GM12878 (cell line): ENCODE results near the gene G6PC1.

Experiments
- BCL3 ChIP-seq: IDR thresholded peaks from 2 replicates; pipeline ENCODE4 v1.6.1; 2011; ENCODE audit warnings: borderline replicate concordance, low read depth, mild to moderate bottlenecking, moderate library complexity, low read length; ENCODE audit not compliant: insufficient read depth, poor library complexity, severe bottlenecking
- CBX5 ChIP-seq: sonication (generic); IDR thresholded peaks from 2 replicates; pipeline ENCODE4 v1.6.1; 2016; ENCODE audit warnings: low read depth, moderate library complexity, mild to moderate bottlenecking, inconsistent platforms
- CTCF ChIP-seq, 3 experiments: IDR thresholded peaks in 2 of 3; conservative IDR thresholded peaks in 1 of 3; 2 replicates each; pipeline ENCODE4 v1.5.1; 2011; ENCODE audit warnings: low read depth in 3 of 3, low read length in 3 of 3, mild to moderate bottlenecking in 3 of 3, control low read depth in 2 of 3, moderate library complexity in 2 of 3, inconsistent platforms in 1 of 3, mixed read lengths in 1 of 3; ENCODE audit not compliant: control insufficient read depth in 2 of 3, insufficient read depth in 1 of 3; ENCODE audit errors: extremely low read depth in 1 of 3
- EP300 ChIP-seq, 2 experiments: fragments of 150-350 bp in 1 of 2; IDR thresholded peaks; 2 replicates each; pipeline ENCODE4 v1.6.1; 2011 to 2012; ENCODE audit warnings: low read depth in 2 of 2, low read length in 2 of 2, borderline replicate concordance in 1 of 2, improper control_type of control experiment in 1 of 2, inconsistent platforms in 1 of 2; ENCODE audit not compliant: control insufficient read depth in 1 of 2
- MEF2A ChIP-seq: IDR thresholded peaks from 2 replicates; pipeline ENCODE4 v1.6.1; 2011; ENCODE audit warnings: low read depth, mild to moderate bottlenecking, low read length, moderate library complexity; ENCODE audit not compliant: insufficient read depth
- NFIC ChIP-seq: IDR thresholded peaks from 2 replicates; pipeline ENCODE4 v1.6.1; 2012; ENCODE audit warnings: low read depth, mild to moderate bottlenecking, inconsistent platforms, low read length, moderate library complexity
- POLR2A ChIP-seq: IDR thresholded peaks from 2 replicates; pipeline ENCODE4 v1.6.1; 2011; ENCODE audit warnings: low read depth, mild to moderate bottlenecking, low read length
- POLR2AphosphoS2 ChIP-seq: IDR thresholded peaks from 2 replicates; pipeline ENCODE4 v1.6.1; 2011; ENCODE audit warnings: low read depth, mild to moderate bottlenecking, low read length, improper control_type of control experiment, moderate library complexity
- RCOR1 ChIP-seq: conservative IDR thresholded peaks from 2 replicates; pipeline ENCODE4 v1.6.1; 2012; ENCODE audit warnings: low read depth, low read length, improper control_type of control experiment
- SIX5 ChIP-seq: IDR thresholded peaks from 2 replicates; pipeline ENCODE4 v1.6.1; 2011; ENCODE audit warnings: mild to moderate bottlenecking, low read depth, low read length, moderate library complexity; ENCODE audit not compliant: severe bottlenecking
- SMARCA5 ChIP-seq: fragments of 450-650 bp; IDR thresholded peaks from 2 replicates; pipeline ENCODE4 v1.6.1; 2017; ENCODE audit warnings: mild to moderate bottlenecking
- TF ChIP-seq, protein P1 (sequence below): IDR thresholded peaks from 2 replicates; pipeline ENCODE4 v1.6.1; 2012; ENCODE audit warnings: low read depth, low read length, improper control_type of control experiment

DNA sequence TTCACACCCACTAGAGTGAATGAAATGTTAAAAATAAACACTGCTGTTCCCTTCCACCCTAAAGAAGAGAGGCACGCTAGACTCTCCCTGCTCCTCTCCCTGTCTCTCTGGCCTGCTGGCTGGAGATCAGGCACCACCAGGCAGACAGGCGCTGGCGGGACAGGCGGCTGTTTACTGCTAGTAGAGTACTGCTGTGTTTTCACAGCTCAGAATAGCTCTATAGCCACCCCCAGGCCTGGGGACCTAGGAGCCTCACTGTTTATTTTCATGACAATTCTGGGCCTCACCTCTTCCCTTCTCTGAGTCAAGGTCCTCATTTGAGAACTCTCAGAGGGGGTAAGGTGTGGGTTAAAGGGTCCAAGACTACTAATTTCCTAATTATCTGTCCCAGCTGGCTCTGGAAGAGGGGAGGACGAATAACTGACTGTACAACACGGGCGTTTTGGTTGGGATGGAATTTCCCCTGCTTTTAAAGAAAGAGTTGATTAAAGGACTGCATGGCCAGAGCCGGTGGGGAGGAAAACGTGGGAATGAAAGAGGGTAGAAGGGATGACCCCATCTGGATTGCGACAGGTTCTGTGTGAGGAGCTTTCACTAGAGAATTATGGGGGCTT is 9.0 kb upstream of the G6PC1 start:
- TF ChIP-seq CTCF (IDR thresholded peaks at IDR 0.05 in 2 of 3, conservative IDR thresholded peaks at IDR 0.05 in 1 of 3; ENCODE audit: control insufficient read depth in 2 of 3, extremely low read depth in 1 of 3, insufficient read depth in 1 of 3, low read depth in 3 of 3, low read length in 3 of 3) (no peak), SIX5 (no peak), SMARCA5 (no peak), POLR2AphosphoS2 (no peak), EP300 (IDR thresholded peaks at IDR 0.05; ENCODE audit: borderline replicate concordance in 1 of 2, control insufficient read depth in 1 of 2, low read depth in 2 of 2, low read length in 2 of 2) (no peak), RCOR1 (no peak), MEF2A (no peak), CBX5 (no peak), BCL3 (no peak), POLR2A (no peak), NFIC (no peak)
- TF ChIP-seq, protein P1, sequence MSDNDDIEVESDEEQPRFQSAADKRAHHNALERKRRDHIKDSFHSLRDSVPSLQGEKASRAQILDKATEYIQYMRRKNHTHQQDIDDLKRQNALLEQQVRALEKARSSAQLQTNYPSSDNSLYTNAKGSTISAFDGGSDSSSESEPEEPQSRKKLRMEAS, result no peak
